Karpas-422 (cell line): Measurements from ENCODE around the gene CASS4. TPM values are rescaled to one million over a fixed set of nuclear protein-coding genes. Genes with fewer than 3 reads are reported as not detected.
"Not testable (repeated sequence)": the region's sequence is repeated elsewhere in the genome, so short reads cannot be mapped to it uniquely, and the experiment has no call there.

ENCODE experiments used
- DNase-seq: peaks from one replicate; pipeline ENCODE4 v3.0.0-alpha.2; 2015
- H2AFZ ChIP-seq: fragments of 200-600 bp; sonication (generic); 2 replicates; pipeline ENCODE4 v1.6.1; 2014; ENCODE audit warnings: antibody characterized with exemption, low read length, mixed read lengths
- H3K27ac ChIP-seq: fragments of 200-600 bp; sonication (generic); 2 replicates; pipeline ENCODE4 v1.5.1; 2014; ENCODE audit warnings: mild to moderate bottlenecking, low read length, moderate library complexity
- H3K27me3 ChIP-seq: fragments of 200-600 bp; sonication (generic); 2 replicates; pipeline ENCODE4 v1.6.1; 2014; ENCODE audit warnings: low read length, mixed read lengths
- H3K36me3 ChIP-seq: fragments of 200-600 bp; sonication (generic); 2 replicates; pipeline ENCODE4 v1.6.1; 2014; ENCODE audit warnings: low read length, mixed read lengths; ENCODE audit not compliant: insufficient read depth
- H3K4me1 ChIP-seq: fragments of 200-600 bp; sonication (generic); 2 replicates; pipeline ENCODE4 v1.6.1; 2014; ENCODE audit warnings: mild to moderate bottlenecking, low read length, mixed read lengths
- H3K4me2 ChIP-seq: fragments of 200-600 bp; sonication (generic); 2 replicates; pipeline ENCODE4 v1.6.1; 2014; ENCODE audit warnings: low read length, low read depth, mild to moderate bottlenecking; ENCODE audit not compliant: poor library complexity, severe bottlenecking
- H3K4me3 ChIP-seq: fragments of 200-600 bp; sonication (generic); 2 replicates; pipeline ENCODE4 v1.5.1; 2014; ENCODE audit warnings: mild to moderate bottlenecking, antibody characterized with exemption, low read length, mixed read lengths
- H3K79me2 ChIP-seq: fragments of 200-600 bp; sonication (generic); 2 replicates; pipeline ENCODE4 v1.6.1; 2014; ENCODE audit warnings: mild to moderate bottlenecking, low read length, mixed read lengths
- H3K9ac ChIP-seq: fragments of 200-600 bp; sonication (generic); 2 replicates; pipeline ENCODE4 v1.6.0; 2014; ENCODE audit warnings: low read length
- H3K9me2 ChIP-seq: fragments of 200-600 bp; sonication (generic), shearing (Covaris generic); replicated peaks from 2 replicates; pipeline ENCODE4 v1.6.0; 2014; ENCODE audit warnings: mild to moderate bottlenecking, low read length, moderate library complexity; ENCODE audit not compliant: insufficient read depth
- H3K9me3 ChIP-seq: fragments of 300-700, 200-600 bp; sonication (generic); 2 replicates; pipeline ENCODE4 v1.6.1; 2014; ENCODE audit warnings: low read length, mixed read lengths
- H4K20me1 ChIP-seq: fragments of 200-600 bp; sonication (generic); 2 replicates; pipeline ENCODE4 v1.6.1; 2014; ENCODE audit warnings: mild to moderate bottlenecking, antibody characterized with exemption, low read length, low read depth; ENCODE audit not compliant: insufficient read depth
- total RNA-seq: library from RNA; depleted of rRNA; stranded (reverse); fragments of >200 nt; shearing (Covaris generic); gene quantifications from 2 replicates; pipeline ENCODE4 v1.2.3, GENCODE V29; 2014; ENCODE audit warnings: low replicate concordance

Gene CASS4
- total RNA-seq, 1 experiment from 2014 or later, result not detected

DNA sequence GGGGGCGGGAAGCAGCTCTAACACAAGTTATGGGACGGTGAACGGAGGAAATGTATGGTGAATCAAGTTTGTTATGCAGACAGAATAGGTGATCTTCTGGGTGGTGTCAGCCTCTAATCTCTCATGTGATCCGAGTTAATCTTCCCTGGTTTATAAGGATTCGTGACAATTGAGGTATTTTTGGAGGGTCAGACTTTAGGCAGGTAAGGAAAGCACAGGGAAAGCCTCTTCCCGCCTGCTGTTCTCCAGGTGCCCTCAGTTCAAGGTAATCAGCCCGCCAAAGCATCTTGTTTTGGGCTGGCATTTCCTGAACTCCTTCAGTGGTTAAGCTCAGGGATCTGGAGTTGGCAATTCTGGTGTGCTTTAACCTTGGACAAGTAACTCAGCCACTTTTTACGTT, 18.4 kb upstream of the CASS4 start:
- Histone ChIP-seq H3K4me3 (peak overlapping the region; percentile 97), H3K9ac (peak overlapping the region; percentile 97), H2AFZ (no peak overlapping the region), H4K20me1 (peaks cover 5% of the 10 kb centered on the region; the same call in 1 of the 2 replicates), H3K4me2 (peak overlapping the region; percentile 97), H3K4me1 (peaks cover 25% of the 10 kb centered on the region), H3K27ac (peak overlapping the region; percentile 82; the same call in 1 of the 2 replicates), H3K9me2 (no peaks in the 10 kb centered on the region), H3K36me3 (peaks cover 45% of the 10 kb centered on the region), H3K27me3 (no peaks in the 10 kb centered on the region), H3K9me3 (no peaks in the 10 kb centered on the region), H3K79me2 (peaks cover 68% of the 10 kb centered on the region)
- no peak for DNase-seq

DNA sequence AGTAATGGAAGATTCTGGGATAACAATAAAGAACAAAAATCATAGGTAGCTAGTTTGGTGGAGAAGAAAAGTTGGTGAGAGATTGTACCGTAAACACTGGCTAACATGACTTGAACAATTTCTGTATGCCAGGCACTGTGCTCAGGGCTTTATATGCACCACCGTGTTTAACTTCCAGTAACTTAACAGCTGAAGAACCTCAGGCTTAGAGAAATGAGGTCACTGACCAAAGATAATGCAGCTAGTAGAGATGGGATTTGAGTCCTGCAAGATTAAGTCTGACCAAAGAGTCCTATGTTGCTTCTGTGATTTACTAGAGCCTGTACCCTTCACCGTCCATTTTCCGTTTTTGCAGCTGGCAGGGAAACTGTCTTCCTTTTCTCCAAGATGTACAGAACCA, 16.9 kb upstream of the CASS4 start:
- Histone ChIP-seq H3K36me3 (peaks cover 34% of the 10 kb centered on the region), H3K9ac (no peak overlapping the region), H3K27me3 (no peaks in the 10 kb centered on the region), H3K9me3 (no peaks in the 10 kb centered on the region), H3K27ac (no peak overlapping the region), H2AFZ (no peak overlapping the region), H3K4me2 (no peak overlapping the region), H4K20me1 (peaks cover 5% of the 10 kb centered on the region; the same call in 1 of the 2 replicates), H3K4me1 (peaks cover 19% of the 10 kb centered on the region), H3K4me3 (no peak overlapping the region), H3K9me2 (no peaks in the 10 kb centered on the region), H3K79me2 (peaks cover 66% of the 10 kb centered on the region)
- no peak for DNase-seq

DNA sequence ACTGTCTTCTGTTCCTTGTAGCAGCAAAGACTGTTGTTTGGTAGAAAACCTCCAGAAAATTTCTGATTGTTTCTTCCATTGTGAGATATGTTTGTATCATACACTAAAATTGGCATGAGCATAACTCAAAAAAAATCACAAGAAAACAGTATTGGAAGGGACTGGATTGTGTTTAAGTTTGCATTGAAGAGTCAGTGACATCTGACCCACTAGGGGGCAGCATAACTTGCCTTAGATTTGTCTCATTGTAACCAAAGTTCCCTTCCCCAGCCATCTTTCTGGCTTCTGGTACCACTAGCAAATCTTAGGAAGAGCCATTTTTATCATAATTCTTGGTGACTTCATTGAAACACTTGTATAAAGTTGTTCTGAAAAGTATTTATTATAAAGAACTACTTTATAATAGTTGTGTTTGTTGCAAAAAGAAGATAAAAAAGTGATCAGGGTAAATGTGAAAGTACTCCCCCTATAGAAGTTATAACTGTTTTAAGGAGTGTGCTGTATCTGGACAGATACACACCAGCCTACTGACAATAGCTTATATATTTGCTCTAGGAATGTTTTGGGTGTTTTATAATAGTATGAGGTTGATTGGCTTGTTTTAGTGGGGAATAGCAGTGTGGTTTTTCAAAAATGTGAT, 11.9 kb upstream of the CASS4 start:
- H3K9me3 ChIP-seq, result no peaks in the 10 kb centered on the region
- DNase-seq, result peak; percentile 85
- H3K4me2 ChIP-seq, result no peak overlapping the region
- no peaks in the 10 kb centered on the region for H3K27me3 ChIP-seq
- no peak overlapping the region for H2AFZ ChIP-seq
- H3K9ac ChIP-seq, result no peak overlapping the region
- peaks cover 61% of the 10 kb centered on the region for H3K36me3 ChIP-seq
- no peaks in the 10 kb centered on the region for H3K4me1 ChIP-seq
- no peaks in the 10 kb centered on the region for H3K9me2 ChIP-seq
- H3K27ac ChIP-seq, result no peak overlapping the region
- H3K79me2 ChIP-seq, result peaks cover 41% of the 10 kb centered on the region
- no peak overlapping the region for H3K4me3 ChIP-seq
- H4K20me1 ChIP-seq, result 0 out of 2 replicates have a peak, but pooled peaks cover 4% of the 10 kb centered on the region

DNA sequence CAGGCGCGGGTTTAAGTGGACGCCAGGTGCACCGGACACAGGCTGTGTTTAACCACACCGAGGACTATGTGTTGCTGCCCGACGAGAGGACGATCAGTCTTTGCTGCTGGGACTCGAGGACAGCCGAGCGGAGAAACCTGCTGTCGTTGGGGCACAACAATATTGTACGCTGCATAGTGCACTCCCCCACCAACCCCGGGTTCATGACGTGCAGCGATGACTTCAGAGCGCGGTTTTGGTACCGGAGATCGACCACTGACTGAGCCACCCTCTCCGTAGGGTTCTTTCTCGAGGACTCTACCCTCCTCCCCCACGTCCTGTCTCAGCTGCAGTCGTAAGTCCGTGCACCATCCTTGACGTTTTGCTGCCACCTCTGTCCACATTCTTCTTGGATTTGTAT, 8.6 kb upstream of the CASS4 start:
- Histone ChIP-seq H3K79me2 (peaks cover 33% of the 10 kb centered on the region), H4K20me1 (0 out of 2 replicates have a peak, but pooled peaks cover 4% of the 10 kb centered on the region), H3K27me3 (no peaks in the 10 kb centered on the region), H3K36me3 (peaks cover 51% of the 10 kb centered on the region; the same call in 1 of the 2 replicates), H3K27ac (no peak overlapping the region), H2AFZ (no peak overlapping the region), H3K4me1 (no peaks in the 10 kb centered on the region), H3K9ac (no peak overlapping the region), H3K9me2 (no peaks in the 10 kb centered on the region), H3K4me3 (no peak overlapping the region), H3K9me3 (no peaks in the 10 kb centered on the region), H3K4me2 (no peak overlapping the region)
- no peak for DNase-seq

DNA sequence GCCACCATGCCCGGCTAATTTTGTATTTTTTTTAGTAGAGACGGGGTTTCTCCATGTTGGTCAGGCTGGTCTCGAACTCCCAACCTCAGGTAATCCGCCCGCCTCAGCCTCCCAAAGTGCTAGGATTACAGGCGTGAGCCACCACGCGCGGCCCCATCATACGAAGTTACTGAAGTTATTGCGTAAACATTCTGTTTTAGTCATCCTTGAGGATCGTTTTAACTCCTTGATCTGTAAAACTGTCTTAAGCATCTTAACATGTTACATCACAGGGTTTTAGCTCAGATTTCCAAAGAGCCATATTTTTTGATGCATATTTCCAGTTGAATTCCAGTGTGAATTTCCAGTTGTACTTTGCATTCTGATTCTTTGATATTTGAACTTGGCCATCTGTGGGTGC, 6.7 kb upstream of the CASS4 start:
- not testable (repeated sequence) for DNase-seq, H3K4me1 ChIP-seq, H3K4me2 ChIP-seq, H3K27ac ChIP-seq, H3K27me3 ChIP-seq, H4K20me1 ChIP-seq, H3K9me2 ChIP-seq, H3K9ac ChIP-seq, H2AFZ ChIP-seq, H3K4me3 ChIP-seq, H3K9me3 ChIP-seq
- Histone ChIP-seq H3K36me3 (peaks cover 47% of the 10 kb centered on the region; the same call in 1 of the 2 replicates), H3K79me2 (peaks cover 17% of the 10 kb centered on the region)

DNA sequence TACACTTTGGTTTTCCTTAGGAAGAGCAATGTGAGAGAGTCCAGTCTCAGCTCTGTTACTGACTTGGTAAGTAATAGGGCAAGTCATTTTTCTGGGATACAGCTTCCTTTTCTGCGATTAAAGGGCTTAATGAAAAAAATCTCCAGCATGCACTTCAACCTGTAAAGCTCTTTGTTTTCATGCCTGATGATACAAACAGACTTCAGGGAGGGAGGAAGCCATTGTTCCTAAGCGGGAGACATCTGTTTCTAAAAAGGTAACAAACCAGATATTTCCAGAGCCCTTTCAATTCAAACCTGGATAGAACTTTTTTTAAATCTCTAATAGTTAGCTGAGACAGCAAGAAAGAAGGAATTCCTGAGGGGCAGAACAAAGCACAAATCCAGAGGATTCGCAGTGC, 5.2 kb upstream of the CASS4 start:
- no peak for DNase-seq
- H3K9ac ChIP-seq, result no peak overlapping the region
- H3K9me3 ChIP-seq, result no peaks in the 10 kb centered on the region
- no peak overlapping the region for H3K4me3 ChIP-seq
- H3K27me3 ChIP-seq, result no peaks in the 10 kb centered on the region
- H3K4me1 ChIP-seq, result no peaks in the 10 kb centered on the region
- H3K27ac ChIP-seq, result no peak overlapping the region
- H3K4me2 ChIP-seq, result no peak overlapping the region
- H3K79me2 ChIP-seq, result 0 out of 2 replicates have a peak, but pooled peaks cover 4% of the 10 kb centered on the region
- H4K20me1 ChIP-seq, result no peaks in the 10 kb centered on the region
- H2AFZ ChIP-seq, result no peak overlapping the region
- H3K36me3 ChIP-seq, result peaks cover 34% of the 10 kb centered on the region; the same call in 1 of the 2 replicates
- no peaks in the 10 kb centered on the region for H3K9me2 ChIP-seq

DNA sequence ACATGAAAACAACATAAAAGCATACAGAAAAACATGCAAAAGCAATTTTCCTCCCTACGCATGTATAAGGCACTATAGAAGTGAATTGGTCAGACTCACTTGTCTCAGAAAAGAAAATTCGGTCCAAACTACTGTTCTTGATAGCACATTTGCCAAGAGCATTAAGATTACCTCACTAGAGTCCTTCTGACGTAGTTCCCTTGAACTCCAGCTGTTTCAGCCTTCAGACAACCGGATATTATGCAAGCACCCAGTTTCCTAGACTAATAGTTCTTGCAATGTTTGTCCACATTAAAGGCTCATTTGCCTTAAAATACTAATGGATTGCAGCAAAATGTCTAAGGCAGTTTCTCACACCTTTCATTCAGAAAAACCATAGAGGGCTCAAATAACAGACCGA, 2.5 kb upstream of the CASS4 start:
- Histone ChIP-seq H4K20me1 (no peaks in the 10 kb centered on the region), H2AFZ (no peak overlapping the region)
- DNase-seq, result no peak

DNA sequence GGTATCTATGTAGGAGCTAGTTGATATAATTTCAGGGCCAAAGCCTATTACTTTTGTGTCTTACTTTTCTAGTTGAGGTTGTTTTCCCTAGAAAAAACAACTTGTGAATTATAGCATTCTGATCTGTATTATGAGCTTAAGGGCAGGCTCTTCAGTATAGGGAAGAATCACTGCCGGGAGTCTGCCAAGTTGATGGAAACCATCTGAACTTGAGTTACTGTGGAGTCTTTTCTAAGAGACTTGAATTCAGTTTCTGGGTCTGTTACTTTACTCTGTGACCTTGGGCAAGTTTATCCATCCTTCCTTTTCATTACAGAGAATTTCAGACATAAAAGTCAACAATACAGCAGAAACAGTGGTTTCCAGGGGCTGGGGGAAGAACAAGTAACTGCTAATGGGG, 2.1 kb upstream of the CASS4 start:
- H2AFZ ChIP-seq, result no peak overlapping the region
- H3K9ac ChIP-seq, result no peak overlapping the region
- H3K4me2 ChIP-seq, result no peak overlapping the region
- H3K27ac ChIP-seq, result no peak overlapping the region
- no peaks in the 10 kb centered on the region for H3K9me2 ChIP-seq
- H3K9me3 ChIP-seq, result no peaks in the 10 kb centered on the region
- no peaks in the 10 kb centered on the region for H4K20me1 ChIP-seq
- no peaks in the 10 kb centered on the region for H3K4me1 ChIP-seq
- DNase-seq, result no peak
- H3K27me3 ChIP-seq, result no peaks in the 10 kb centered on the region
- H3K79me2 ChIP-seq, result no peaks in the 10 kb centered on the region
- H3K36me3 ChIP-seq, result peaks cover 16% of the 10 kb centered on the region; the same call in 1 of the 2 replicates
- no peak overlapping the region for H3K4me3 ChIP-seq

More for the DNA sequence above, 2.5 kb upstream of the CASS4 start:
- Histone ChIP-seq H3K4me1 (no peaks in the 10 kb centered on the region), H3K79me2 (no peaks in the 10 kb centered on the region), H3K9me2 (no peaks in the 10 kb centered on the region), H3K27me3 (no peaks in the 10 kb centered on the region), H3K36me3 (peaks cover 16% of the 10 kb centered on the region; the same call in 1 of the 2 replicates), H3K9me3 (no peaks in the 10 kb centered on the region), H3K9ac (no peak overlapping the region), H3K4me3 (no peak overlapping the region), H3K27ac (no peak overlapping the region), H3K4me2 (no peak overlapping the region)
